IMR-90 (cell line): Measurements from ENCODE around the gene TEX22. TPM values are rescaled to one million over a fixed set of nuclear protein-coding genes. Genes with fewer than 3 reads are reported as not detected.

Experiments used
- ATAC-seq: fragments of 200-7000 bp; cut with Tn5 transposase; 2 replicates; pipeline ENCODE4 v1.9.1; 2020; ENCODE audit warnings: low read depth, mild to moderate bottlenecking, moderate library complexity
- BruUV-seq: library from RNA; stranded (reverse); fragments of 400-500 nt; replicated peaks from 2 replicates; lab custom pipeline; 2021; lab: Mats Ljungman, UMichigan
- CTCF ChIA-PET: fragments of 300-600 bp; formaldehyde crosslinking; extraction: SDS; loops from one replicate; lab custom pipeline; 2021; ENCODE audit warnings: antibody characterized with exemption; lab: Yijun Ruan, JAX
- POLR2A ChIA-PET: fragments of 300-600 bp; sonication (Branson Sonifier 250); formaldehyde crosslinking; loops from one replicate; lab custom pipeline; 2022; ENCODE audit warnings: antibody characterized with exemption; ENCODE audit not compliant: unreplicated experiment; lab: Charles Lee
- DNase-seq: peaks from one replicate; pipeline ENCODE4 v3.0.0; 2013
- H2AFZ ChIP-seq: replicated peaks from 2 replicates; pipeline ENCODE3; 2013; ENCODE audit warnings: low read length, mild to moderate bottlenecking; ENCODE audit not compliant: poor library complexity
- H2AK5ac ChIP-seq: 2 replicates; pipeline ENCODE4 v1.6.1; 2013; ENCODE audit warnings: low read depth, low read length, inconsistent platforms
- H2AK9ac ChIP-seq: replicated peaks from 2 replicates; pipeline ENCODE3; 2013; ENCODE audit warnings: mild to moderate bottlenecking, low read depth, low read length, moderate library complexity; ENCODE audit not compliant: poor library complexity
- H2BK120ac ChIP-seq: 2 replicates; pipeline ENCODE4 v1.6.1; 2013; ENCODE audit warnings: low read depth, low read length, inconsistent platforms
- H2BK15ac ChIP-seq: 3 replicates; pipeline ENCODE4 v1.6.1; 2013; ENCODE audit warnings: low read depth, low read length, inconsistent platforms
- H2BK20ac ChIP-seq: 2 replicates; pipeline ENCODE4 v1.6.1; 2013; ENCODE audit warnings: low read depth, mild to moderate bottlenecking, inconsistent platforms, low read length, moderate library complexity
- H2BK5ac ChIP-seq: 2 replicates; pipeline ENCODE4 v1.6.1; 2013; ENCODE audit warnings: mild to moderate bottlenecking, low read depth, low read length, inconsistent platforms; ENCODE audit not compliant: poor library complexity, severe bottlenecking
- H3K14ac ChIP-seq: replicated peaks from 2 replicates; pipeline ENCODE4 v1.6.1; 2013; ENCODE audit warnings: low read depth, low read length, inconsistent platforms
- H3K18ac ChIP-seq: 2 replicates; pipeline ENCODE4 v1.6.1; 2013; ENCODE audit warnings: low read depth, low read length, control low read depth
- H3K23ac ChIP-seq: 2 replicates; pipeline ENCODE4 v1.6.1; 2013; ENCODE audit warnings: low read depth, low read length, inconsistent platforms
- H3K27ac ChIP-seq: 2 replicates; pipeline ENCODE4 v1.5.1; 2013; ENCODE audit warnings: mild to moderate bottlenecking, control low read depth, low read length; ENCODE audit not compliant: insufficient read depth
- H3K27me3 ChIP-seq: 2 replicates; pipeline ENCODE4 v1.6.1; 2013; ENCODE audit warnings: low read length; ENCODE audit not compliant: control insufficient read depth, insufficient read depth
- H3K36me3 ChIP-seq: 2 replicates; pipeline ENCODE4 v1.6.1; 2013; ENCODE audit warnings: low read length, mixed read lengths; ENCODE audit not compliant: control insufficient read depth, insufficient read depth
- H3K4ac ChIP-seq: 2 replicates; pipeline ENCODE4 v1.6.1; 2013; ENCODE audit warnings: low read depth, low read length, inconsistent platforms
- H3K4me1 ChIP-seq: 2 replicates; pipeline ENCODE4 v1.6.1; 2013; ENCODE audit warnings: low read length, mixed read lengths; ENCODE audit not compliant: control insufficient read depth, insufficient read depth
- H3K4me2 ChIP-seq: 2 replicates; pipeline ENCODE4 v1.6.1; 2013; ENCODE audit warnings: low read depth, mild to moderate bottlenecking, control low read depth, low read length, moderate library complexity
- H3K4me3 ChIP-seq: 2 replicates; pipeline ENCODE4 v1.5.1; 2013; ENCODE audit warnings: low read depth, mild to moderate bottlenecking, control low read depth, low read length, moderate library complexity; ENCODE audit not compliant: insufficient read depth
- H3K56ac ChIP-seq: 2 replicates; pipeline ENCODE4 v1.6.1; 2013; ENCODE audit warnings: low read length, inconsistent platforms; ENCODE audit not compliant: insufficient read depth; ENCODE audit errors: extremely low read depth
- H3K79me1 ChIP-seq, 2 experiments: 2 replicates each; pipeline ENCODE4 v1.6.1; 2013; ENCODE audit warnings: low read length in 2 of 2, inconsistent platforms in 1 of 2, low read depth in 1 of 2
- H3K9ac ChIP-seq: 2 replicates; pipeline ENCODE4 v1.6.1; 2013; ENCODE audit warnings: low read depth, low read length, control low read depth
- H3K9me1 ChIP-seq: 2 replicates; pipeline ENCODE4 v1.6.1; 2013; ENCODE audit warnings: low read length, inconsistent platforms; ENCODE audit not compliant: insufficient read depth
- H3K9me3 ChIP-seq: 2 replicates; pipeline ENCODE4 v1.6.1; 2013; ENCODE audit warnings: low read length; ENCODE audit not compliant: control insufficient read depth, insufficient read depth
- H4K20me1 ChIP-seq: 2 replicates; pipeline ENCODE4 v1.6.1; 2013; ENCODE audit warnings: low read length, inconsistent platforms; ENCODE audit not compliant: insufficient read depth
- H4K5ac ChIP-seq: 2 replicates; pipeline ENCODE4 v1.6.1; 2013; ENCODE audit warnings: mild to moderate bottlenecking, low read depth, low read length, control low read depth
- H4K8ac ChIP-seq, 2 experiments: 2 replicates each; pipeline ENCODE4 v1.6.1; 2013; ENCODE audit warnings: low read depth in 2 of 2, low read length in 2 of 2, control low read depth in 1 of 2, inconsistent platforms in 1 of 2
- H4K91ac ChIP-seq: 2 replicates; pipeline ENCODE4 v1.6.1; 2013; ENCODE audit warnings: low read depth, low read length, inconsistent platforms; ENCODE audit not compliant: insufficient read depth
- BHLHE40 ChIP-seq: fragments of 150-350 bp; IDR thresholded peaks from 2 replicates; pipeline ENCODE4 v1.6.1; 2016; ENCODE audit warnings: mild to moderate bottlenecking, low read depth, low read length
- CEBPB ChIP-seq: IDR thresholded peaks from 2 replicates; pipeline ENCODE4 v1.6.1; 2012; ENCODE audit warnings: low read depth, low read length, improper control_type of control experiment
- FOS ChIP-seq: fragments of 150-350 bp; IDR thresholded peaks from 2 replicates; pipeline ENCODE4 v1.6.1; 2016; ENCODE audit warnings: low read depth, low read length
- MAFK ChIP-seq: IDR thresholded peaks from 2 replicates; pipeline ENCODE4 v1.6.1; 2012; ENCODE audit warnings: low read depth, low read length, improper control_type of control experiment
- NFE2L2 ChIP-seq: fragments of 150-350 bp; IDR thresholded peaks from 2 replicates; pipeline ENCODE4 v1.6.1; 2016; ENCODE audit warnings: low read depth, mild to moderate bottlenecking, low read length
- POLR2A ChIP-seq: IDR thresholded peaks from 2 replicates; pipeline ENCODE4 v1.6.1; 2012; ENCODE audit warnings: mild to moderate bottlenecking, low read depth, low read length
- RAD21 ChIP-seq: IDR thresholded peaks from 2 replicates; pipeline ENCODE4 v1.6.1; 2012; ENCODE audit warnings: low read length, improper control_type of control experiment
- RCOR1 ChIP-seq: IDR thresholded peaks from 2 replicates; pipeline ENCODE4 v1.6.1; 2012; ENCODE audit warnings: mild to moderate bottlenecking, low read length, improper control_type of control experiment; ENCODE audit not compliant: insufficient replicate concordance
- WGBS, 2 experiments: methylation state at CpG; one replicate each; pipeline versions ENCODE4 v1.1.5 to v1.1.7; 2013; ENCODE audit warnings: missing lambda C conversion rate in 2 of 2; ENCODE audit not compliant: insufficient read length in 1 of 2; ENCODE audit errors: extremely low coverage in 2 of 2; 5-methylcytosine and 5-hydroxymethylcytosine counted together
- dilution Hi-C: fragments of 300-500 bp; cut with HindIII; formaldehyde crosslinking; loops from one replicate; pipeline ENCODE4 v1.14.3; 2018; ENCODE audit warnings: low sequenced_read_pairs; ENCODE audit not compliant: unreplicated experiment
- in situ Hi-C: fragments of 300-500 bp; cut with MboI; formaldehyde crosslinking; loops from 3 replicates; pipeline ENCODE4 v1.14.3; 2019; ENCODE audit warnings: low sequenced_read_pairs, inconsistent platforms, mixed read lengths
- intact Hi-C: fragments of 100-400 bp; cut with micrococcal nuclease; formaldehyde crosslinking; loops from 2 replicates; pipeline ENCODE4 v1.10.0; 2022
- polyA plus RNA-seq, 3 experiments: library from polyadenylated mRNA; depleted of rRNA; stranded (reverse); fragments of >200 nt; gene quantifications; 2 replicates each; pipeline ENCODE4 v1.2.3, GENCODE V29; 2012; ENCODE audit warnings: low replicate concordance in 1 of 3
- total RNA-seq: library from RNA; depleted of rRNA; stranded (reverse); fragments of >200 nt; gene quantifications from 2 replicates; pipeline ENCODE4 v1.2.3, GENCODE V29; 2012
- TF ChIP-seq, protein P1 (sequence below): fragments of 150-350 bp; IDR thresholded peaks from 2 replicates; pipeline ENCODE4 v1.6.1; 2016; ENCODE audit warnings: low read depth, mild to moderate bottlenecking, low read length, moderate library complexity, borderline replicate concordance
- TF ChIP-seq, protein P2 (sequence below): conservative IDR thresholded peaks from 2 replicates; pipeline ENCODE4 v1.5.1; 2012; ENCODE audit warnings: mild to moderate bottlenecking, low read depth, low read length, improper control_type of control experiment

The TEX22 gene
- total and polyA plus RNA-seq, 2 of the 4 experiments (the other 2 are of a cell fraction): 0.10 to 0.18 TPM

DNA sequence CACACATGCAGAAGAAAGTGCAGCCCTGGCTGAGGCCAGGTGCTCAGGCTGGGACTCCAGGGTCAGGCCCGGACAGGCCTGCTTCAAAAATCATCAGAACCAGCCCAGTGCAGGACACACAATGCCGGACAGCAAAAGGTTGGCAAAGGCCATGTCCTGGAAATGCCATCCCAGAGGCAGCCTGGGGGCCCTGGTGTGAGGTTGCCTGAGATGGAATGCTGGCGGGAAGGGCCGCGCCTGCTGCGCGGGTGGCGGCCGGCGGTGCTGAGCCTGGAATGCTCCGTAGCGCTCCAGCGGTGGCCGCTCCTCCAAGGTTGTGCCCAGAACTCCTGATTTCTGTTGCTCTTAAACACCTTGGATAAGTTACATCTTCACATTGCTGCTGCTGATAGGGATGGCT, 54.6 kb downstream of the TEX22 start:
- H3K79me1 ChIP-seq: peaks cover 5 to 21% of the 10 kb centered on the region in 2 experiments; a peak in 2 of 4 replicates
- no peak overlapping the region for H4K8ac ChIP-seq
- ChIA-PET POLR2A (no interaction called here), CTCF (no interaction called here)
- intact Hi-C loops (no loop called here), dilution Hi-C loops (no loop called here), in situ Hi-C loops (no loop called here)
- BruUV-seq: no TSS peak
- peaks cover 10% of the 10 kb centered on the region for H4K20me1 ChIP-seq
- no peaks in the 10 kb centered on the region for H3K9me3 ChIP-seq
- H3K23ac ChIP-seq: no peak overlapping the region
- no peak overlapping the region for H2BK120ac ChIP-seq
- H3K14ac ChIP-seq: no peak overlapping the region
- H3K4me3 ChIP-seq: no peak overlapping the region
- H3K36me3 ChIP-seq: peaks cover 57% of the 10 kb centered on the region
- H3K56ac ChIP-seq: no peak overlapping the region
- H3K9ac ChIP-seq: no peak overlapping the region
- no peak overlapping the region for H3K4ac ChIP-seq
- no peak overlapping the region for H3K4me2 ChIP-seq
- H3K27ac ChIP-seq: no peak overlapping the region
- no peak overlapping the region for H2BK15ac ChIP-seq
- H2AK9ac ChIP-seq: no peak overlapping the region
- TF ChIP-seq RCOR1: no peak
- TF ChIP-seq POLR2A: no peak
- TF ChIP-seq, protein P1, sequence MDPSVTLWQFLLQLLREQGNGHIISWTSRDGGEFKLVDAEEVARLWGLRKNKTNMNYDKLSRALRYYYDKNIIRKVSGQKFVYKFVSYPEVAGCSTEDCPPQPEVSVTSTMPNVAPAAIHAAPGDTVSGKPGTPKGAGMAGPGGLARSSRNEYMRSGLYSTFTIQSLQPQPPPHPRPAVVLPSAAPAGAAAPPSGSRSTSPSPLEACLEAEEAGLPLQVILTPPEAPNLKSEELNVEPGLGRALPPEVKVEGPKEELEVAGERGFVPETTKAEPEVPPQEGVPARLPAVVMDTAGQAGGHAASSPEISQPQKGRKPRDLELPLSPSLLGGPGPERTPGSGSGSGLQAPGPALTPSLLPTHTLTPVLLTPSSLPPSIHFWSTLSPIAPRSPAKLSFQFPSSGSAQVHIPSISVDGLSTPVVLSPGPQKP: no peak
- TF ChIP-seq, protein P2, sequence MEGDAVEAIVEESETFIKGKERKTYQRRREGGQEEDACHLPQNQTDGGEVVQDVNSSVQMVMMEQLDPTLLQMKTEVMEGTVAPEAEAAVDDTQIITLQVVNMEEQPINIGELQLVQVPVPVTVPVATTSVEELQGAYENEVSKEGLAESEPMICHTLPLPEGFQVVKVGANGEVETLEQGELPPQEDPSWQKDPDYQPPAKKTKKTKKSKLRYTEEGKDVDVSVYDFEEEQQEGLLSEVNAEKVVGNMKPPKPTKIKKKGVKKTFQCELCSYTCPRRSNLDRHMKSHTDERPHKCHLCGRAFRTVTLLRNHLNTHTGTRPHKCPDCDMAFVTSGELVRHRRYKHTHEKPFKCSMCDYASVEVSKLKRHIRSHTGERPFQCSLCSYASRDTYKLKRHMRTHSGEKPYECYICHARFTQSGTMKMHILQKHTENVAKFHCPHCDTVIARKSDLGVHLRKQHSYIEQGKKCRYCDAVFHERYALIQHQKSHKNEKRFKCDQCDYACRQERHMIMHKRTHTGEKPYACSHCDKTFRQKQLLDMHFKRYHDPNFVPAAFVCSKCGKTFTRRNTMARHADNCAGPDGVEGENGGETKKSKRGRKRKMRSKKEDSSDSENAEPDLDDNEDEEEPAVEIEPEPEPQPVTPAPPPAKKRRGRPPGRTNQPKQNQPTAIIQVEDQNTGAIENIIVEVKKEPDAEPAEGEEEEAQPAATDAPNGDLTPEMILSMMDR: no peak
- no peak for TF ChIP-seq NFE2L2
- TF ChIP-seq MAFK: no peak
- no peak for TF ChIP-seq FOS
- TF ChIP-seq RAD21: no peak
- TF ChIP-seq CEBPB: no peak
- TF ChIP-seq BHLHE40: no peak
- no peak overlapping the region for H2AFZ ChIP-seq
- H3K27me3 ChIP-seq: no peaks in the 10 kb centered on the region
- no peak overlapping the region for H2BK20ac ChIP-seq
- WGBS, 2 experiments: 88% methylated on average over 8 of the region's 14 CpGs; no CpG with 5 or more reads in 1 of the 2 experiments
- no peak overlapping the region for H4K91ac ChIP-seq
- no peak overlapping the region for H2BK5ac ChIP-seq
- H3K18ac ChIP-seq: no peak overlapping the region
- ATAC-seq (no peak), DNase-seq (no peak)
- no peak overlapping the region for H4K5ac ChIP-seq
- H3K4me1 ChIP-seq: no peaks in the 10 kb centered on the region
- no peaks in the 10 kb centered on the region for H3K9me1 ChIP-seq
- no peak overlapping the region for H2AK5ac ChIP-seq
